ENCODE data around the gene GNS.

Gene GNS

GRCh38 chr12:64733857-64734256, 25.3 kb downstream of the GNS start:
- DNase-seq = no peak

GRCh38 chr12:64731683-64732082, 27.5 kb downstream of the GNS start:
- DNase-seq = no peak

GRCh38 chr12:64730588-64730969, 28.6 kb downstream of the GNS start:
- no peak for DNase-seq

- no peak for DNase-seq
Measured at GRCh38 chr12:64729909-64730587, 29.2 kb downstream of the GNS start.

- DNase-seq = no peak
Measured at GRCh38 chr12:64724201-64724745, 34.9 kb downstream of the GNS start.

- no peak for DNase-seq
Measured at GRCh38 chr12:64723630-64724029, 35.6 kb downstream of the GNS start.

GRCh38 chr12:64722835-64723234, 36.4 kb downstream of the GNS start:
- no peak for DNase-seq

GRCh38 chr12:64720884-64721283, 38.3 kb downstream of the GNS start:
- DNase-seq = no peak

GRCh38 chr12:64718649-64719048, 40.6 kb downstream of the GNS start:
- DNase-seq = no peak

- DNase-seq = no peak
Measured at GRCh38 chr12:64716839-64717455, 42.3 kb downstream of the GNS start.

- DNase-seq = no peak
Measured at GRCh38 chr12:64716371-64716770, 42.8 kb downstream of the GNS start.

GRCh38 chr12:64714551-64714968, 44.6 kb downstream of the GNS start:
- peak in 1 of 2 experiments; percentile 9 for DNase-seq

GRCh38 chr12:64713376-64713775, 45.8 kb downstream of the GNS start:
- DNase-seq = no peak

- DNase-seq = no peak
Measured at GRCh38 chr12:64709429-64709828, 49.8 kb downstream of the GNS start.

GRCh38 chr12:64707926-64708325, 51.3 kb downstream of the GNS start:
- DNase-seq = no peak

GRCh38 chr12:64707362-64707761, 51.8 kb downstream of the GNS start:
- DNase-seq = no peak

GRCh38 chr12:64706857-64707256, 52.3 kb downstream of the GNS start:
- DNase-seq = no peak

GRCh38 chr12:64706306-64706705, 52.9 kb downstream of the GNS start:
- no peak for DNase-seq

GRCh38 chr12:64701283-64701682, 57.9 kb downstream of the GNS start:
- DNase-seq = no peak

- DNase-seq = no peak
Measured at GRCh38 chr12:64700532-64700931, 58.7 kb downstream of the GNS start.

- no peak for DNase-seq
Measured at GRCh38 chr12:64699504-64700115, 59.6 kb downstream of the GNS start.

GRCh38 chr12:64696080-64696741, 63.0 kb downstream of the GNS start:
- no peak for DNase-seq

GRCh38 chr12:64695550-64695949, 63.7 kb downstream of the GNS start:
- no peak for DNase-seq
